OCI-LY7 (cell line): Measurements from ENCODE around the gene MAD2L2. TPM values are rescaled to one million over a fixed set of nuclear protein-coding genes. Genes with fewer than 3 reads are reported as not detected.

Source experiments
- BruUV-seq: library from RNA; stranded (reverse); fragments of 400-500 nt; replicated peaks from 2 replicates; lab custom pipeline; 2021; lab: Mats Ljungman, UMichigan
- CTCF ChIA-PET: fragments of 300-600 bp; sonication (Branson Sonifier 250); formaldehyde crosslinking; loops from one replicate; lab custom pipeline; 2022; ENCODE audit warnings: antibody characterized with exemption; ENCODE audit not compliant: unreplicated experiment; lab: Charles Lee
- POLR2A ChIA-PET: fragments of 300-600 bp; sonication (Branson Sonifier 250); formaldehyde crosslinking; loops from one replicate; lab custom pipeline; 2022; ENCODE audit warnings: antibody characterized with exemption; lab: Charles Lee
- DNase-seq: peaks from one replicate; pipeline ENCODE4 v3.0.0-alpha.2; 2015; ENCODE audit warnings: low spot score
- H2AFZ ChIP-seq: fragments of 200-600 bp; sonication (generic), shearing (Covaris generic); 2 replicates; pipeline ENCODE4 v1.6.1; 2014; ENCODE audit warnings: mild to moderate bottlenecking, antibody characterized with exemption, low read length, moderate library complexity
- H3K27ac ChIP-seq: fragments of 200-600 bp; sonication (generic); 2 replicates; pipeline ENCODE4 v1.5.1; 2014; ENCODE audit warnings: mixed run types, low read depth, mild to moderate bottlenecking, moderate library complexity, low read length, inconsistent platforms; ENCODE audit not compliant: poor library complexity, severe bottlenecking
- H3K36me3 ChIP-seq: fragments of 200-600 bp; sonication (generic); 2 replicates; pipeline ENCODE4 v1.6.1; 2014; ENCODE audit warnings: mild to moderate bottlenecking, antibody characterized with exemption, low read length, moderate library complexity, mixed read lengths; ENCODE audit not compliant: insufficient read depth
- H3K4me1 ChIP-seq: fragments of 200-600 bp; sonication (generic); 2 replicates; pipeline ENCODE4 v1.5.1; 2014; ENCODE audit warnings: mild to moderate bottlenecking, low read length; ENCODE audit not compliant: insufficient read depth, poor library complexity, severe bottlenecking
- H3K4me2 ChIP-seq: fragments of 200-600 bp; sonication (generic); 2 replicates; pipeline ENCODE4 v1.6.1; 2014; ENCODE audit warnings: mild to moderate bottlenecking, low read length
- H3K4me3 ChIP-seq: fragments of 200-600 bp; sonication (generic); 2 replicates; pipeline ENCODE4 v1.5.1; 2014; ENCODE audit warnings: mild to moderate bottlenecking, low read depth, low read length; ENCODE audit not compliant: poor library complexity, severe bottlenecking
- H3K79me2 ChIP-seq: fragments of 200-600 bp; sonication (generic); 2 replicates; pipeline ENCODE4 v1.6.1; 2016; ENCODE audit warnings: low read depth, mild to moderate bottlenecking, low read length, moderate library complexity, mixed read lengths; ENCODE audit not compliant: insufficient read depth
- H3K9me2 ChIP-seq: fragments of 200-600 bp; sonication (generic); 2 replicates; pipeline ENCODE4 v1.6.1; 2016; ENCODE audit warnings: mild to moderate bottlenecking, low read length, mixed read lengths; ENCODE audit not compliant: insufficient read depth
- H3K9me3 ChIP-seq: fragments of 200-600 bp; sonication (generic); 2 replicates; pipeline ENCODE4 v1.6.1; 2014; ENCODE audit warnings: mild to moderate bottlenecking, mixed run types, low read length, mixed read lengths
- H4K20me1 ChIP-seq: fragments of 200-600 bp; sonication (generic); 2 replicates; pipeline ENCODE4 v1.6.1; 2014; ENCODE audit warnings: mild to moderate bottlenecking, antibody characterized with exemption, low read length, moderate library complexity, mixed read lengths; ENCODE audit not compliant: insufficient read depth
- EZH2phosphoT487 ChIP-seq: fragments of 200-600 bp; sonication (generic); IDR thresholded peaks from 2 replicates; pipeline ENCODE4 v1.6.1; 2018; ENCODE audit warnings: low read depth, borderline replicate concordance, mild to moderate bottlenecking, mixed run types, antibody characterized with exemption, low read length, moderate library complexity, mixed read lengths
- intact Hi-C: fragments of 100-400 bp; cut with micrococcal nuclease; formaldehyde crosslinking; loops from one replicate; pipeline ENCODE4 v1.10.0; 2022; ENCODE audit not compliant: unreplicated experiment
- total RNA-seq, 2 experiments: library from RNA; depleted of rRNA in 1 of 2; stranded (reverse); fragments of >200 nt in 1 of 2; shearing (Covaris generic) in 1 of 2; gene quantifications; 2 replicates each; pipeline ENCODE4 v1.2.3, GENCODE V29; 2014 to 2022
- TF ChIP-seq, protein P1 (sequence below): fragments of 200-600 bp; sonication (generic); conservative IDR thresholded peaks from 2 replicates; pipeline ENCODE4 v1.5.1; 2014; ENCODE audit warnings: mild to moderate bottlenecking, antibody characterized with exemption, low read length, moderate library complexity, mixed read lengths

MAD2L2 gene
- total RNA-seq, 2 experiments from 2014 or later: 89.7 to 144 TPM

DNA sequence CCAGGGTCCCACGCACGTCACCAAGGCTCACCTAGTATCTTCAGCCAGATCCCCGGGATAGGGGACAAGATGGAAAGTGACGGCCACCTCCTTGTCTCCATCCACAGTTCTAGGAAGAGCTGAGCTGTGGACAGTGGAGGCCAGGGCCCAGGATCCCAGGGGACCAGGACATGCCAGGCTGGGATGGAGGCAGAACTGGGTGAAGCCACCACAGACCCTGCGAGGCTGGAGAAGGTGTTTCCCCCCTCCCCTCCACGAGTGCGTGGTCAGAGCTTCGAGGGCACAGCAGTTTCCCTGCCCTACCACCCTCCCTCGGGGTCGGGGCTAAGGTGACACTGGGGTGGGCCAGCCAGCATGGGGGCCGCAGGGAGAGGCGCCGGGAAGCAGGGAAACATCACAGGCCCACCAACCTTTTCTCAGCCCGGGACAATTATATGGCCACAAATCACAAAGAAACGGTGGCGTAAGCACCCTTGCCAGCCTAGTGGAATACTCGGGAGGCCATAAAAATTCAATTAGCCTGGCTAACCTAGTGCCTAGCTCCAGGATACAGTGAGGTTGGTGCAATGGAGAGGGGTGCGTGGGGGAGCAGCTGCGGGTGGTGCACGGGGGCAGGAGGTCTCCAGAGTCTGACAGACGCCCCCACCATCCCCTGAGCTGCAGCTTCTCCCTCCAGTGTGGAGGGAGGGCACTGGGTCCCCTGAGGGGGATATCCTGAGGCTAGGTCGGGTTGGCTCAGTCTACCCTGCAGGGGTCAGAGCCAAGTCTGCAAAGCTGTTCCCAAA is 23.9 kb upstream of the MAD2L2 start:
- CTCF ChIA-PET: no interaction called here

DNA sequence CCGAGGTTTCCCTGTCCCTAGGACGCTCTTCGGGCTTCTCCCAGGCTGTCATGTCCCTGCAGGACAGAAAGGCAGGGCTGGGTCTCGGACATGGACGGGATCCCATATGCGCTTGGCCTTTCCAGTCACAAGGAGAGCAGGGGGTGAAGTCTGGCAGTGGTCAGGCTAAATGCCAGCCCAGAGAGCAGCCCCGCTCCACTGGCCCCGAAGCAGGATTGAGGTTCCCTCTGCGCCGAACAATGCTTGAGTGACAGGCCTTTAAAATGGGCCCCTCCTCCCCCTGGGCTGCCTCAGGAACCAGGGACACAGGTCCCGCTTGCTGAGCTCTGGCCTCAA is 23.2 kb upstream of the MAD2L2 start:
- no peaks in the 10 kb centered on the region for H4K20me1 ChIP-seq
- no peaks in the 10 kb centered on the region for H3K36me3 ChIP-seq
- H3K4me3 ChIP-seq: no peak overlapping the region
- no peaks in the 10 kb centered on the region for H3K9me3 ChIP-seq
- H2AFZ ChIP-seq: no peak overlapping the region
- DNase-seq: no peak
- intact Hi-C loops: no loop called here
- no TSS peak for BruUV-seq
- H3K9me2 ChIP-seq: no peaks in the 10 kb centered on the region
- H3K79me2 ChIP-seq: no peaks in the 10 kb centered on the region
- ChIA-PET CTCF (no interaction called here), POLR2A (interaction anchor here (1.2 kb wide), 1 partner anchor 19 kb away, joined by 3 read pairs; no protein-coding TSS in a partner anchor)
- H3K4me1 ChIP-seq: no peaks in the 10 kb centered on the region
- no peak overlapping the region for H3K4me2 ChIP-seq
- TF ChIP-seq EZH2phosphoT487: no peak
- TF ChIP-seq, protein P1, sequence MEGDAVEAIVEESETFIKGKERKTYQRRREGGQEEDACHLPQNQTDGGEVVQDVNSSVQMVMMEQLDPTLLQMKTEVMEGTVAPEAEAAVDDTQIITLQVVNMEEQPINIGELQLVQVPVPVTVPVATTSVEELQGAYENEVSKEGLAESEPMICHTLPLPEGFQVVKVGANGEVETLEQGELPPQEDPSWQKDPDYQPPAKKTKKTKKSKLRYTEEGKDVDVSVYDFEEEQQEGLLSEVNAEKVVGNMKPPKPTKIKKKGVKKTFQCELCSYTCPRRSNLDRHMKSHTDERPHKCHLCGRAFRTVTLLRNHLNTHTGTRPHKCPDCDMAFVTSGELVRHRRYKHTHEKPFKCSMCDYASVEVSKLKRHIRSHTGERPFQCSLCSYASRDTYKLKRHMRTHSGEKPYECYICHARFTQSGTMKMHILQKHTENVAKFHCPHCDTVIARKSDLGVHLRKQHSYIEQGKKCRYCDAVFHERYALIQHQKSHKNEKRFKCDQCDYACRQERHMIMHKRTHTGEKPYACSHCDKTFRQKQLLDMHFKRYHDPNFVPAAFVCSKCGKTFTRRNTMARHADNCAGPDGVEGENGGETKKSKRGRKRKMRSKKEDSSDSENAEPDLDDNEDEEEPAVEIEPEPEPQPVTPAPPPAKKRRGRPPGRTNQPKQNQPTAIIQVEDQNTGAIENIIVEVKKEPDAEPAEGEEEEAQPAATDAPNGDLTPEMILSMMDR: no peak
- no peak overlapping the region for H3K27ac ChIP-seq

More for the DNA sequence above, 23.9 kb upstream of the MAD2L2 start:
- Histone ChIP-seq H4K20me1 (no peaks in the 10 kb centered on the region), H3K4me3 (no peak overlapping the region), H3K4me1 (no peaks in the 10 kb centered on the region), H3K36me3 (no peaks in the 10 kb centered on the region), H3K9me2 (no peaks in the 10 kb centered on the region), H3K27ac (no peak overlapping the region), H3K4me2 (no peak overlapping the region), H3K9me3 (no peaks in the 10 kb centered on the region), H2AFZ (no peak overlapping the region), H3K79me2 (no peaks in the 10 kb centered on the region)
- TF ChIP-seq EZH2phosphoT487: no peak
- TF ChIP-seq, protein P1: no peak
- POLR2A ChIA-PET: interaction anchor here (1.2 kb wide), 1 partner anchor 20 kb away, joined by 3 read pairs; no protein-coding TSS in a partner anchor
- intact Hi-C loops: no loop called here
- no TSS peak for BruUV-seq
- DNase-seq: no peak
